HepG2 (cell line): Measurements from ENCODE around the gene PYGB. TPM values are rescaled to one million over a fixed set of nuclear protein-coding genes. Genes with fewer than 3 reads are reported as not detected.
A peak's percentile ranks its signal among the peaks of the same experiment; 100 is the strongest.

Experiments used
- CCAR2 ChIP-seq: fragments of 200-400 bp; formaldehyde crosslinking; optimal IDR thresholded peaks from 2 replicates; pipeline ENCODE3; 2018; ENCODE audit warnings: low read depth, mild to moderate bottlenecking, low read length, moderate library complexity
- CHD4 ChIP-seq: fragments of 200-600 bp; sonication (generic); IDR thresholded peaks from 2 replicates; pipeline ENCODE4 v1.7.0; 2017; ENCODE audit warnings: mild to moderate bottlenecking, low read length, borderline replicate concordance
- ETV5 ChIP-seq: IDR thresholded peaks from 2 replicates; pipeline ENCODE4 v1.6.1; 2018; ENCODE audit warnings: missing biosample characterization, missing genetic modification reagents, inconsistent platforms, borderline replicate concordance
- EZH2 ChIP-seq: conservative IDR thresholded peaks from 2 replicates; pipeline ENCODE4 v1.6.1; 2012; ENCODE audit warnings: mild to moderate bottlenecking, low read depth, low read length, moderate library complexity
- GTF2F1 ChIP-seq: fragments of 150-350 bp; IDR thresholded peaks from 2 replicates; pipeline ENCODE4 v1.6.1; 2014; ENCODE audit warnings: low read length
- HNF1B ChIP-seq: sonication (generic); formaldehyde crosslinking; IDR thresholded peaks from 2 replicates; pipeline ENCODE4 v1.5.1; 2020; ENCODE audit warnings: mild to moderate bottlenecking, moderate library complexity, missing genetic modification reagents
- KDM5B ChIP-seq: sonication (generic); formaldehyde crosslinking; IDR thresholded peaks from 2 replicates; pipeline ENCODE4 v1.4.0; 2020; ENCODE audit warnings: missing genetic modification reagents, mild to moderate bottlenecking, borderline replicate concordance
- KMT2A ChIP-seq: sonication (generic); formaldehyde crosslinking; IDR thresholded peaks from 2 replicates; pipeline ENCODE4 v1.4.0; 2020; ENCODE audit warnings: missing genetic modification reagents
- MTA3 ChIP-seq: sonication (generic); formaldehyde crosslinking; IDR thresholded peaks from 2 replicates; pipeline ENCODE4 v1.4.0; 2020; ENCODE audit warnings: missing genetic modification reagents
- POLR2AphosphoS5 ChIP-seq: IDR thresholded peaks from 2 replicates; pipeline ENCODE4 v1.6.1; 2012; ENCODE audit warnings: low read depth, low read length
- TCF7L2 ChIP-seq: IDR thresholded peaks from 2 replicates; pipeline ENCODE4 v1.6.1; 2011; ENCODE audit warnings: mild to moderate bottlenecking, low read depth, low read length, moderate library complexity
- TERF1 ChIP-seq: sonication (generic); formaldehyde crosslinking; IDR thresholded peaks from 2 replicates; pipeline ENCODE4 v1.8.0; 2022; ENCODE audit warnings: mild to moderate bottlenecking, missing genetic modification reagents, moderate library complexity
- TFDP1 ChIP-seq: IDR thresholded peaks from 2 replicates; pipeline ENCODE4 v1.6.1; 2016; ENCODE audit warnings: missing compliant biosample characterization, missing genetic modification reagents, borderline replicate concordance
- TFE3 ChIP-seq: IDR thresholded peaks from 2 replicates; pipeline ENCODE4 v1.6.1; 2016
- THRA ChIP-seq: sonication (generic); formaldehyde crosslinking; IDR thresholded peaks from 2 replicates; pipeline ENCODE4 v1.4.0; 2020; ENCODE audit warnings: missing genetic modification reagents, borderline replicate concordance
- ZBTB7B ChIP-seq: sonication (generic); formaldehyde crosslinking; IDR thresholded peaks from 2 replicates; pipeline ENCODE4 v1.4.0; 2020; ENCODE audit warnings: missing genetic modification reagents
- ZMYM4 ChIP-seq: sonication (generic); formaldehyde crosslinking; IDR thresholded peaks from 2 replicates; pipeline ENCODE4 v1.8.1; 2023; ENCODE audit warnings: mild to moderate bottlenecking, missing genetic modification reagents
- ZNF274 ChIP-seq: sonication (generic); formaldehyde crosslinking; IDR thresholded peaks from 2 replicates; pipeline ENCODE4 v1.5.1; 2020; ENCODE audit warnings: mild to moderate bottlenecking, missing genetic modification reagents
- ZNF34 ChIP-seq: sonication (generic); formaldehyde crosslinking; IDR thresholded peaks from 2 replicates; pipeline ENCODE4 v1.4.0; 2020; ENCODE audit warnings: mild to moderate bottlenecking, missing genetic modification reagents, borderline replicate concordance
- ZNF674 ChIP-seq: sonication (generic); formaldehyde crosslinking; IDR thresholded peaks from 2 replicates; pipeline ENCODE4 v1.5.0; 2020; ENCODE audit warnings: low read depth, mild to moderate bottlenecking, missing genetic modification reagents
- ZNF710 ChIP-seq: sonication (generic); formaldehyde crosslinking; IDR thresholded peaks from 2 replicates; pipeline ENCODE4 v1.5.0; 2020; ENCODE audit warnings: mild to moderate bottlenecking, missing genetic modification reagents, borderline replicate concordance
- polyA plus RNA-seq, 8 experiments: library from polyadenylated mRNA; depleted of rRNA in 3 of 8; stranded (reverse) in 7 of 8; unstranded in 1 of 8; fragments of >200 nt; fragmentation: Illumina TruSeq in 4 of 8; extraction: Trizol in 4 of 8; gene quantifications; 2 replicates each; pipeline versions ENCODE4 v1.2.1 to v1.2.3, GENCODE V29; 2011 to 2016; ENCODE audit warnings: low read depth in 4 of 8, missing spikeins in 1 of 8, mixed read lengths in 1 of 8; ENCODE audit not compliant: insufficient read depth in 1 of 8
- total RNA-seq, 5 experiments: library from RNA; depleted of rRNA; stranded (reverse); fragments of >200 nt; fragmentation: Illumina TruSeq; extraction: Trizol; gene quantifications; 2 replicates each; pipeline ENCODE4 v1.2.3, GENCODE V29; 2016; ENCODE audit warnings: low read depth in 1 of 5

Gene PYGB
- total and polyA plus RNA-seq, 2 of the 13 experiments (the other 11 are each of a cell fraction or from before 2014, with no cell fraction given): 24.2 to 86.3 TPM

GRCh38 chr20:25310268-25310920, 62.5 kb downstream of the PYGB start (continued):
- TF ChIP-seq MTA3 (CRISPR knock-in tag) (no peak), THRA (peak; percentile 72), ZNF274 (CRISPR knock-in tag) (no peak), ETV5 (CRISPR knock-in tag) (peak; percentile 57), ZBTB7B (CRISPR knock-in tag) (peak; percentile 73; the same call in 1 of the 2 replicates), HNF1B (CRISPR knock-in tag) (peak; percentile 87), ZMYM4 (peak; percentile 75), CCAR2 (peak; percentile 93), TCF7L2 (no peak), GTF2F1 (no peak), TFDP1 (CRISPR knock-in tag) (peak; percentile 74), ZNF710 (CRISPR knock-in tag) (peak; percentile 81; the same call in 1 of the 2 replicates), POLR2AphosphoS5 (no peak), ZNF34 (CRISPR knock-in tag) (no peak), ZNF674 (CRISPR knock-in tag) (no peak), EZH2 (no peak), CHD4 (0 out of 2 replicates have a peak, but pooled peaks have one; percentile 89), KMT2A (CRISPR knock-in tag) (peak; percentile 70), KDM5B (0 out of 2 replicates have a peak, but pooled peaks have one; percentile 45), TFE3 (CRISPR knock-in tag) (peak; percentile 100), TERF1 (CRISPR knock-in tag) (no peak)
